ENCODE results near the gene DNAJC11.

DNA sequence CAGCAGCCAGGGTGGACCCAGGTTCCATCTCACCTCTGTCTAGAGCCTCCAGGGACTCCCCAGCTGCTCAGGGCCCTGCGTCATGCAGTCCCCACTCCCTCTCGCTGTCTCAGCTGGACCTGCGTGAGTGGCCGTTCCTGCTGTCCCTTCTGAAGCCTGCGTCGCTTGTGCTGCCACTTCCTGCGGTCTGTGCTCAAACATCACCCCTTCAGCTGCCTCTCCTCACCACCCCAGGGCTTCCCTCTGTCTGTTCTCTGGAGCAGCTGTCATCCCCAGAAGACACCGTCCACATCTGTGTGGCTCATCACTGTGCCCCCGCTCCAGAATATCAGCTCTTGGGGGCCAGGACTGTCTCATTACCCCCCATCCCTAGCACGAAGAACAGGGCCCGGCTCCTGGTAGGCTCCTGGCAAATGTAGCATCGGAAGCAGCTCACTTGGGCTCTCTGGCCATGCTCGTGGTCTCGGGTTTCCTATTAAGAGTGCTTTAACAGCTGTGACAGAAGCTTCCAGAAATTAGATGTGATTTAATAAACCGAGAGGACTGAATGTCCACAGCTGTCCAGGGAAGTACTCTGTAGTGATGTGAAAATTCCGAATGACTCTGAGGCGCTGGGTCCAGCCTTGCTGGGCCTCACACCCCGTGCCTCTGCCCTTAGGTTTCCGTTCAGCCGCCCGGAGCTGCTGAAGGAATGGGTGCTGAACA lies 73.6 kb downstream of the DNAJC11 start:
- TF ChIP-seq, protein P1, sequence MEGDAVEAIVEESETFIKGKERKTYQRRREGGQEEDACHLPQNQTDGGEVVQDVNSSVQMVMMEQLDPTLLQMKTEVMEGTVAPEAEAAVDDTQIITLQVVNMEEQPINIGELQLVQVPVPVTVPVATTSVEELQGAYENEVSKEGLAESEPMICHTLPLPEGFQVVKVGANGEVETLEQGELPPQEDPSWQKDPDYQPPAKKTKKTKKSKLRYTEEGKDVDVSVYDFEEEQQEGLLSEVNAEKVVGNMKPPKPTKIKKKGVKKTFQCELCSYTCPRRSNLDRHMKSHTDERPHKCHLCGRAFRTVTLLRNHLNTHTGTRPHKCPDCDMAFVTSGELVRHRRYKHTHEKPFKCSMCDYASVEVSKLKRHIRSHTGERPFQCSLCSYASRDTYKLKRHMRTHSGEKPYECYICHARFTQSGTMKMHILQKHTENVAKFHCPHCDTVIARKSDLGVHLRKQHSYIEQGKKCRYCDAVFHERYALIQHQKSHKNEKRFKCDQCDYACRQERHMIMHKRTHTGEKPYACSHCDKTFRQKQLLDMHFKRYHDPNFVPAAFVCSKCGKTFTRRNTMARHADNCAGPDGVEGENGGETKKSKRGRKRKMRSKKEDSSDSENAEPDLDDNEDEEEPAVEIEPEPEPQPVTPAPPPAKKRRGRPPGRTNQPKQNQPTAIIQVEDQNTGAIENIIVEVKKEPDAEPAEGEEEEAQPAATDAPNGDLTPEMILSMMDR (IDR thresholded peaks at IDR 0.05; ENCODE audit: low read depth, low read length) = no peak
- no peak for TF ChIP-seq POLR2A (IDR thresholded peaks at IDR 0.05; ENCODE audit: extremely low read depth, insufficient read length)

Data from NB4 (cell line).